ENCODE measurements around the gene ARHGEF26. TPM values are rescaled to one million over a fixed set of nuclear protein-coding genes. Genes with fewer than 3 reads are reported as not detected.

The ARHGEF26 gene
- total RNA-seq, 1 experiment from 2014 or later: not detected

DNA sequence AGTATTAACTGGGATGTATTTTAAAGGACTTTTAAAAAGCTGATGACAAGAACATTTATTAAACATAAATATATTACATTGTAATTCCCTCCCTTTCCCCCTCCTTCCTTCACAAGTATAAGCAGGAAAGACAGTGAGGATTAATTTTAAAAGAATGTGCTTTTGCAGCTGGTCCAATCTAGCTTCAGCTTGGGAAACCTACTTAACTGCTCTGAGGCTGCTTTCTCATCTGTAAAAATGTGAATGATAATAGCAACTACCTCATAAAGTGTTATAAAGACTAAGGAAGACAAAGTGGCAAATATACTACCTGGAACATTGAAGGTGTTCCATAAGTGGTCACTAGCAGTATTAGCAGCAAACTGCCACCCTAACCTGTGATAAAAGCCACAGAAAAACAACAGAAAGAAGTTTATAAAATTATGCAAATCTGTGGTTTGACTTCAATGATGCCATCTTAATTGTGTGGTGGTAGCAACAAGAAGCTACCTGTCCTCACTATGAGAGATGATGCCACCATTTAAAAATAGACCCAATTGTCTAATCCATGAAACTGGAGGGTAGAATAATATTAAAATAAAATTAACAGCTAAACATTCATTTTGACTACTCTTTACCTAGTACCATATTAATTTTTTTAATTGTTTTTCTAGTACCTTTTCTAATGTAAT is 183.1 kb downstream of the ARHGEF26 start:
- H3K27me3 ChIP-seq (ENCODE audit: low read length): no peaks in the 10 kb centered on the region
- H2AFZ ChIP-seq (ENCODE audit: low read length): no peak overlapping the region
- H3K4me2 ChIP-seq (ENCODE audit: low read depth, low read length, poor library complexity, severe bottlenecking): no peak overlapping the region
- peaks cover 61% of the 10 kb centered on the region for H3K79me2 ChIP-seq (ENCODE audit: low read length)
- DNase-seq: no peak
- no peaks in the 10 kb centered on the region; the same call in 1 of the 2 replicates for H4K20me1 ChIP-seq (ENCODE audit: insufficient read depth, low read depth, low read length)
- H3K9me2 ChIP-seq (replicated peaks; ENCODE audit: insufficient read depth, low read length): no peaks in the 10 kb centered on the region
- H3K4me3 ChIP-seq (ENCODE audit: low read length): no peak overlapping the region
- peaks cover 10% of the 10 kb centered on the region for H3K4me1 ChIP-seq (ENCODE audit: low read length)
- peaks cover 93% of the 10 kb centered on the region for H3K36me3 ChIP-seq (ENCODE audit: insufficient read depth, low read length)
- no peaks in the 10 kb centered on the region for H3K9me3 ChIP-seq (ENCODE audit: low read length)
- no peak overlapping the region for H3K9ac ChIP-seq (ENCODE audit: low read length)
- H3K27ac ChIP-seq (ENCODE audit: low read length): no peak overlapping the region

DNA sequence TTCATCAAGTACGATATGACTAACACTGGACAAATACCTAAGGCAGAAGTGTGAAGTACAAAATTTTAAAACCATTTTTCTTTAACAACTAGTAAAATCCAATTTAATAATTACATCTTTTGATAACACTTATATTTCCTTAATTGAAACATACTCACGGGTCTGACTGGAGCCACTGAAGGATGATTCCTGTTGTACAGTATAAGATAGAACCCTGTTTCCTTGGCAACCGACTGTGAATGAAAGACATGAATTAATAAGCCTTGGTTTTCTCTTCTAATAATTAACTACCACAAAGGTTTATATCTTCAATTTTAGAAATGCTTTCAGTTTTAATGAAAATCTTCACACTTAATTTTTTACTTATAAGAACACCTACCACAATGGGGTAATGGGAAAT is 183.7 kb downstream of the ARHGEF26 start:
- no peaks in the 10 kb centered on the region for H3K27me3 ChIP-seq (ENCODE audit: low read length)
- no peak overlapping the region for H3K27ac ChIP-seq (ENCODE audit: low read length)
- peaks cover 10% of the 10 kb centered on the region for H3K4me1 ChIP-seq (ENCODE audit: low read length)
- no peak overlapping the region for H3K4me2 ChIP-seq (ENCODE audit: low read depth, low read length, poor library complexity, severe bottlenecking)
- H3K4me3 ChIP-seq (ENCODE audit: low read length): no peak overlapping the region
- no peaks in the 10 kb centered on the region for H3K9me2 ChIP-seq (replicated peaks; ENCODE audit: insufficient read depth, low read length)
- DNase-seq: no peak
- H3K79me2 ChIP-seq (ENCODE audit: low read length): peaks cover 65% of the 10 kb centered on the region
- no peaks in the 10 kb centered on the region; the same call in 1 of the 2 replicates for H4K20me1 ChIP-seq (ENCODE audit: insufficient read depth, low read depth, low read length)
- H3K9me3 ChIP-seq (ENCODE audit: low read length): no peaks in the 10 kb centered on the region
- no peak overlapping the region for H3K9ac ChIP-seq (ENCODE audit: low read length)
- H3K36me3 ChIP-seq (ENCODE audit: insufficient read depth, low read length): peaks cover 94% of the 10 kb centered on the region
- H2AFZ ChIP-seq (ENCODE audit: low read length): no peak overlapping the region

DNA sequence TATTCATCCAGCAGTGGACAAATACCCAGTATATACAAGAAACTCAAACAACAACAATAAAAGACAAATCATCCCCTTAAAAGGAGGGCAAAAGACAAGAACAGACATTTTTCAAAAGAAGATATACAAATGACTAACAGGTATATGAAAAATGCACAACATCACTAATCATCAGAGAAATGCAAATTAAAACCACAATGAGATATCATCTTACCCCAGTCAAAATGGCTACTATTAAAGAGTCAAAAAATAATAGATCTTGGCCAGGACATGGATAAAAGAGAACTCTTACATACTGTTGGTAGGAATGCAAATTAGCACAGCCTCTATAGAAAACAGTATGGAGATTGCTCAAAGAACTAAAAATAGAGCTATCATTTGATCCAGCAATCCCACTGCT is 186.2 kb downstream of the ARHGEF26 start:
- H3K4me1 ChIP-seq (ENCODE audit: low read length): peaks cover 10% of the 10 kb centered on the region
- no peaks in the 10 kb centered on the region for H3K9me2 ChIP-seq (replicated peaks; ENCODE audit: insufficient read depth, low read length)
- H3K4me3 ChIP-seq (ENCODE audit: low read length): no peak overlapping the region
- peaks cover 70% of the 10 kb centered on the region for H3K79me2 ChIP-seq (ENCODE audit: low read length)
- no peaks in the 10 kb centered on the region for H3K9me3 ChIP-seq (ENCODE audit: low read length)
- no peak overlapping the region for H3K9ac ChIP-seq (ENCODE audit: low read length)
- no peaks in the 10 kb centered on the region for H3K27me3 ChIP-seq (ENCODE audit: low read length)
- H3K4me2 ChIP-seq (ENCODE audit: low read depth, low read length, poor library complexity, severe bottlenecking): no peak overlapping the region
- H3K36me3 ChIP-seq (ENCODE audit: insufficient read depth, low read length): peaks cover 86% of the 10 kb centered on the region
- no peaks in the 10 kb centered on the region; the same call in 1 of the 2 replicates for H4K20me1 ChIP-seq (ENCODE audit: insufficient read depth, low read depth, low read length)
- no peak overlapping the region for H3K27ac ChIP-seq (ENCODE audit: low read length)
- no peak for DNase-seq
- no peak overlapping the region for H2AFZ ChIP-seq (ENCODE audit: low read length)

Other genes with a start within 250 kb of the ARHGEF26 start
- gene DHX36, start 203.1 kb downstream of the ARHGEF26 start, total RNA-seq (2014; rRNA removed; shearing (Covaris generic); ENCODE audit: low replicate concordance): 58.2 and 117 TPM in 2 replicates